Neural progenitor cell (in vitro differentiated cells): ENCODE data around the gene PRR15L.

Experiments
- EZH2 ChIP-seq: fragments of 200-600 bp; sonication (generic); IDR thresholded peaks from 2 replicates; pipeline ENCODE4 v1.6.1; 2017; ENCODE audit warnings: antibody characterized with exemption, mild to moderate bottlenecking, moderate library complexity
- EZH2phosphoT487 ChIP-seq: fragments of 200-600 bp; sonication (generic); IDR thresholded peaks from 2 replicates; pipeline ENCODE4 v1.6.1; 2017; ENCODE audit warnings: antibody characterized with exemption
- TF ChIP-seq, protein P1 (sequence below): fragments of 200-600 bp; sonication (generic); IDR thresholded peaks from 2 replicates; pipeline ENCODE4 v1.5.1; 2017; ENCODE audit warnings: antibody characterized with exemption, mild to moderate bottlenecking

DNA sequence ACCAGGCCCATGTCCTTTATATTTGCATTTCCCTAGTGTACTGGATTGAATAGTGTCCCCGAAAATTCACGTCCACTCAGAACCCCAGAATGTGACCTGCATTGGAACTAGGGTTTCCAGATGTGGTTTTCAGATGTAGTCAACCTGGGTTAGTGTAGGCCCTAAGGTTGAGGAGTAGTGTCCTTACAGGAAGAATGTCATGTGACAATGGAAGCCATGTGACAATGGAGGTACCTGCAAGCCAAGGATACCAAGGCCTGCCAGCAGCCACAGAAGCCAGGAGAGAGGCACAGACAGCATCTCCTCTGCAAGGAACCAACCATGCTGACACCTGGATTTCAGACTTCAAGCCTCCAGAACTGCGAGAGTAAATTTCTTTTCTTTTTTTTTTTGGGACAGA lies 5.2 kb upstream of the PRR15L start:
- TF ChIP-seq, protein P1, sequence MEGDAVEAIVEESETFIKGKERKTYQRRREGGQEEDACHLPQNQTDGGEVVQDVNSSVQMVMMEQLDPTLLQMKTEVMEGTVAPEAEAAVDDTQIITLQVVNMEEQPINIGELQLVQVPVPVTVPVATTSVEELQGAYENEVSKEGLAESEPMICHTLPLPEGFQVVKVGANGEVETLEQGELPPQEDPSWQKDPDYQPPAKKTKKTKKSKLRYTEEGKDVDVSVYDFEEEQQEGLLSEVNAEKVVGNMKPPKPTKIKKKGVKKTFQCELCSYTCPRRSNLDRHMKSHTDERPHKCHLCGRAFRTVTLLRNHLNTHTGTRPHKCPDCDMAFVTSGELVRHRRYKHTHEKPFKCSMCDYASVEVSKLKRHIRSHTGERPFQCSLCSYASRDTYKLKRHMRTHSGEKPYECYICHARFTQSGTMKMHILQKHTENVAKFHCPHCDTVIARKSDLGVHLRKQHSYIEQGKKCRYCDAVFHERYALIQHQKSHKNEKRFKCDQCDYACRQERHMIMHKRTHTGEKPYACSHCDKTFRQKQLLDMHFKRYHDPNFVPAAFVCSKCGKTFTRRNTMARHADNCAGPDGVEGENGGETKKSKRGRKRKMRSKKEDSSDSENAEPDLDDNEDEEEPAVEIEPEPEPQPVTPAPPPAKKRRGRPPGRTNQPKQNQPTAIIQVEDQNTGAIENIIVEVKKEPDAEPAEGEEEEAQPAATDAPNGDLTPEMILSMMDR, result no peak
- TF ChIP-seq EZH2 (no peak), EZH2phosphoT487 (no peak)
